ACC112 (cell line): Measurements from ENCODE around the gene KIF5C.
"Not testable (repeated sequence)": the region's sequence is repeated elsewhere in the genome, so short reads cannot be mapped to it uniquely, and the experiment has no call there.

Source experiments
- H2AFZ ChIP-seq: fragments of 200-600 bp; sonication (generic); one replicate; pipeline ENCODE4 v1.6.0; 2017; ENCODE audit warnings: antibody characterized with exemption, low read length; ENCODE audit not compliant: unreplicated experiment
- H3K27ac ChIP-seq: fragments of 200-600 bp; sonication (generic); 2 replicates; pipeline ENCODE4 v1.5.1; 2014; ENCODE audit warnings: low read depth, mild to moderate bottlenecking, antibody characterized with exemption, low read length, moderate library complexity
- H3K27me3 ChIP-seq: fragments of 200-600 bp; sonication (generic); 2 replicates; pipeline ENCODE4 v1.6.1; 2014; ENCODE audit warnings: mild to moderate bottlenecking, antibody characterized with exemption, low read length, moderate library complexity, mixed read lengths; ENCODE audit not compliant: insufficient read depth
- H3K36me3 ChIP-seq: fragments of 200-600 bp; sonication (generic); 2 replicates; pipeline ENCODE4 v1.6.1; 2016; ENCODE audit warnings: mild to moderate bottlenecking, antibody characterized with exemption, low read length, moderate library complexity, mixed read lengths; ENCODE audit not compliant: insufficient read depth
- H3K4me1 ChIP-seq: fragments of 200-600 bp; sonication (generic); one replicate; pipeline ENCODE4 v1.6.1; 2016; ENCODE audit warnings: low read length, mixed read lengths; ENCODE audit not compliant: insufficient read depth, unreplicated experiment, control insufficient read depth
- H3K4me3 ChIP-seq: fragments of 200-600 bp; sonication (generic); 2 replicates; pipeline ENCODE4 v1.5.1; 2014; ENCODE audit warnings: mild to moderate bottlenecking, low read depth, low read length
- H3K79me2 ChIP-seq: fragments of 200-600 bp; sonication (generic); one replicate; pipeline ENCODE4 v1.6.0; 2016; ENCODE audit warnings: low read length; ENCODE audit not compliant: control insufficient read depth, unreplicated experiment, insufficient read depth

KIF5C gene

GRCh38 chr2:148874868-148875341 is at the start of gene KIF5C:
Gene KIF5C, plus strand, starts transcription at chr2:148875227. Its CDS starts 391 bp downstream, at chr2:148875618.
- Histone ChIP-seq H2AFZ (peak within 1 kb of the TSS; percentile 16), H3K4me3 (peak within 1 kb of the TSS; percentile 42), H3K27ac (no peak within 1 kb of the TSS)

GRCh38 chr2:148826791-148827190 is 48.2 kb upstream of the KIF5C start:
- H3K36me3 ChIP-seq = no peaks in the 10 kb centered on the region
- no peak overlapping the region for H2AFZ ChIP-seq
- no peaks in the 10 kb centered on the region for H3K4me1 ChIP-seq
- H3K79me2 ChIP-seq = no peaks in the 10 kb centered on the region
- H3K27me3 ChIP-seq = peaks cover 29% of the 10 kb centered on the region
- H3K27ac ChIP-seq = no peak overlapping the region
- no peak overlapping the region for H3K4me3 ChIP-seq

More at GRCh38 chr2:148874868-148875341, at the start of gene KIF5C:
- H3K36me3 ChIP-seq = no peaks in the 10 kb centered on the region
- H3K79me2 ChIP-seq = no peaks in the 10 kb centered on the region
- peaks cover 71% of the 10 kb centered on the region for H3K27me3 ChIP-seq
- no peaks in the 10 kb centered on the region for H3K4me1 ChIP-seq

GRCh38 chr2:148828941-148829340 is 46.1 kb upstream of the KIF5C start:
- Histone ChIP-seq H3K27me3 (peaks cover 42% of the 10 kb centered on the region), H2AFZ (no peak overlapping the region), H3K36me3 (no peaks in the 10 kb centered on the region), H3K4me1 (no peaks in the 10 kb centered on the region), H3K79me2 (no peaks in the 10 kb centered on the region), H3K4me3 (no peak overlapping the region), H3K27ac (no peak overlapping the region)

- Histone ChIP-seq H3K27ac (no peak overlapping the region), H2AFZ (no peak overlapping the region), H3K4me1 (no peaks in the 10 kb centered on the region)
Measured at GRCh38 chr2:148829618-148830017, 45.4 kb upstream of the KIF5C start.

GRCh38 chr2:148832637-148833036 is 42.4 kb upstream of the KIF5C start:
- H2AFZ ChIP-seq = no peak overlapping the region

More at GRCh38 chr2:148829618-148830017, 45.4 kb upstream of the KIF5C start:
- Histone ChIP-seq H3K79me2 (no peaks in the 10 kb centered on the region), H3K4me3 (no peak overlapping the region), H3K27me3 (peaks cover 43% of the 10 kb centered on the region), H3K36me3 (no peaks in the 10 kb centered on the region)

GRCh38 chr2:148842050-148842449 is 33.0 kb upstream of the KIF5C start:
- Histone ChIP-seq H3K27me3 (peaks cover 9% of the 10 kb centered on the region; the same call in 1 of the 2 replicates), H3K4me3 (no peak overlapping the region), H3K36me3 (no peaks in the 10 kb centered on the region), H2AFZ (no peak overlapping the region), H3K79me2 (no peaks in the 10 kb centered on the region), H3K4me1 (no peaks in the 10 kb centered on the region), H3K27ac (no peak overlapping the region)

More at GRCh38 chr2:148832637-148833036, 42.4 kb upstream of the KIF5C start:
- no peaks in the 10 kb centered on the region for H3K36me3 ChIP-seq
- no peaks in the 10 kb centered on the region for H3K79me2 ChIP-seq
- no peak overlapping the region for H3K27ac ChIP-seq
- H3K4me1 ChIP-seq = no peaks in the 10 kb centered on the region
- H3K4me3 ChIP-seq = no peak overlapping the region
- peaks cover 54% of the 10 kb centered on the region for H3K27me3 ChIP-seq

- H3K36me3 ChIP-seq = no peaks in the 10 kb centered on the region
- no peak overlapping the region for H2AFZ ChIP-seq
- no peak overlapping the region for H3K27ac ChIP-seq
- H3K27me3 ChIP-seq = peaks cover 52% of the 10 kb centered on the region
- no peaks in the 10 kb centered on the region for H3K79me2 ChIP-seq
- no peaks in the 10 kb centered on the region for H3K4me1 ChIP-seq
- no peak overlapping the region for H3K4me3 ChIP-seq
Measured at GRCh38 chr2:148848146-148848545, 26.9 kb upstream of the KIF5C start.

- Histone ChIP-seq H3K4me3 (no peak overlapping the region), H3K79me2 (no peaks in the 10 kb centered on the region), H3K36me3 (no peaks in the 10 kb centered on the region), H3K27ac (no peak overlapping the region), H2AFZ (no peak overlapping the region), H3K4me1 (no peaks in the 10 kb centered on the region), H3K27me3 (peaks cover 61% of the 10 kb centered on the region)
Measured at GRCh38 chr2:148853458-148853857, 21.6 kb upstream of the KIF5C start.

GRCh38 chr2:148860037-148860436 is 15.0 kb upstream of the KIF5C start:
- Histone ChIP-seq H3K4me3 (no peak overlapping the region), H3K27me3 (peaks cover 63% of the 10 kb centered on the region), H3K27ac (no peak overlapping the region), H2AFZ (no peak overlapping the region), H3K79me2 (no peaks in the 10 kb centered on the region), H3K4me1 (no peaks in the 10 kb centered on the region), H3K36me3 (no peaks in the 10 kb centered on the region)

GRCh38 chr2:148861367-148861766 is 13.7 kb upstream of the KIF5C start:
- peaks cover 69% of the 10 kb centered on the region for H3K27me3 ChIP-seq
- no peaks in the 10 kb centered on the region for H3K79me2 ChIP-seq
- H3K4me1 ChIP-seq = no peaks in the 10 kb centered on the region
- no peaks in the 10 kb centered on the region for H3K36me3 ChIP-seq
- no peak overlapping the region for H2AFZ ChIP-seq
- no peak overlapping the region for H3K27ac ChIP-seq
- peak overlapping the region; percentile 42 for H3K4me3 ChIP-seq

GRCh38 chr2:148862478-148862877 is 12.5 kb upstream of the KIF5C start:
- not testable (repeated sequence) for H2AFZ ChIP-seq, H3K79me2 ChIP-seq, H3K27ac ChIP-seq, H3K36me3 ChIP-seq, H3K4me3 ChIP-seq, H3K4me1 ChIP-seq
- H3K27me3 ChIP-seq = peaks cover 68% of the 10 kb centered on the region
